ENCODE measurements around the gene KLRK1.
"Not testable (repeated sequence)": the region's sequence is repeated elsewhere in the genome, so short reads cannot be mapped to it uniquely, and the experiment has no call there.

KLRK1 gene

DNA sequence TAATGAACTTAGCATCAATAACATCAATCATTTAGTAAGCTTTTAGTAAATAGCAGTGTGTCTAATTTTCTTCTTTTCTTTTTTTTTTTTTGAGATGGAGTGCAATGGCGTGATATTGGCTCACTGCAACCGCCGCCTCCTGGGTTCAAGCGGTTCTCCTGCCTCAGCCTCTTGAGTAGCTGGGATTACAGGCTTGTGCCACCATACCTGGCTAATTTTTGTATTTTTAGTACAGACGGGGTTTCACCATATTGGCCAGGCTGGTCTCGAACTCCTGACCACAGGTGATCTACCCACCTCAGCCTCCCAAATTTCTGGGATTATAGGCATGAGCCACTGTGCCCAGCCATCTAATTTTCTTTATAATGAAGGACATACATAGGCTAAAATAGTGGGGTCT, 2.3 kb downstream of the KLRK1 start:
- not testable (repeated sequence) for DNase-seq

DNA sequence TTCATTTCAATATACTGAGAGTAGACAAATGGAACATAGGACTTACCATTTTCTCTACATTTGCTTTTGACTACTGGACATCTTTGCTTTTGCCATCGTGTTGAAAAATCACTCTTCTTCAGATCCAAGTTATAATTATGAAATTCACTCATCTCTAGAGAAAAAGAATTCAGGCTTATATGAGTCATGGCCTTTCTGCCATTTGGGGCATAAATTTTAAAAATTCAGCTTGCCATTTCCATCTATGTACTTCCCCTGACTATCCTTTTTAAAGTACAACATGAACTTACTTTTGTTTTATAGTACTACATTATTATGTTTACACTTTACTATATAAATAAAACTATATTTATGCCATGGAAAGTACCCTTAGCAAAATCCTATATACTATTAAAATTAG, 3.0 kb downstream of the KLRK1 start:
- no peak for DNase-seq

DNA sequence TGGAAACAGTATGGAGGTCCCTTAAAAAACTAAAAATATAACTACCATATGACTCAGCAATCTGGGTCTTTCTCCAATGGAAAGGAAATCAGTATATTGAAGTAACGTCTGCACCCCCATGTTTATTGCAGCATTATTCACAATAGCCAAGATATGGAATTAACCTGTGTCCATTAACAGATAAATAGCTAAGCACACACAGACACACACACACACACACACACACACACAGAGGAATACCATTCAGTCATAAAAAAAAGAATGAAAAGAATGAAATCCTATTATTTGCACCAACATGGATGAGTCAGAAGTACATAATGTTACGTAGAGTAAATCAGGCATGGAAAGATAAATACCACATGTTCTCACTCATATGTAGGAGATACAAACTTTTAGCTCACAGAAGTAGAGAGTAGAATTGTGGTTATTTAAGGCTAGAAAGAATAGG, 4.7 kb downstream of the KLRK1 start:
- DNase-seq = no peak

DNA sequence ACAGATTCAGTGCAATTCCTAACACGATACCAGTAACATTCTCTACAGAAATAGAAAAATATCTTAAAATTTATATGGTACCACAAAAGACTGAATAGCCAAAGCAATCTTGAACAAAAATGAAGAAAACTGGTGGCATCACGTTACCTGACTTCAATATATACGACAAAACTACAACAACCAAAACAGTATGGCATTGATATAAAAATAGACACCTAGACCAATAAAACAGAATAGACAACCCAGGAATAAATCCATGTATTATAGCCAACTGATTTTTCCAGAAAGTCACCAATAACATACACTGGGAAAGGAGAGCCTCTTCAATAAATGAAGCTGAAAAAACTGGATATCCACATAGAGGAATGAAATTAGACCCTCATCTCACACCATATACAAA, 5.7 kb downstream of the KLRK1 start:
- no peak for DNase-seq

DNA sequence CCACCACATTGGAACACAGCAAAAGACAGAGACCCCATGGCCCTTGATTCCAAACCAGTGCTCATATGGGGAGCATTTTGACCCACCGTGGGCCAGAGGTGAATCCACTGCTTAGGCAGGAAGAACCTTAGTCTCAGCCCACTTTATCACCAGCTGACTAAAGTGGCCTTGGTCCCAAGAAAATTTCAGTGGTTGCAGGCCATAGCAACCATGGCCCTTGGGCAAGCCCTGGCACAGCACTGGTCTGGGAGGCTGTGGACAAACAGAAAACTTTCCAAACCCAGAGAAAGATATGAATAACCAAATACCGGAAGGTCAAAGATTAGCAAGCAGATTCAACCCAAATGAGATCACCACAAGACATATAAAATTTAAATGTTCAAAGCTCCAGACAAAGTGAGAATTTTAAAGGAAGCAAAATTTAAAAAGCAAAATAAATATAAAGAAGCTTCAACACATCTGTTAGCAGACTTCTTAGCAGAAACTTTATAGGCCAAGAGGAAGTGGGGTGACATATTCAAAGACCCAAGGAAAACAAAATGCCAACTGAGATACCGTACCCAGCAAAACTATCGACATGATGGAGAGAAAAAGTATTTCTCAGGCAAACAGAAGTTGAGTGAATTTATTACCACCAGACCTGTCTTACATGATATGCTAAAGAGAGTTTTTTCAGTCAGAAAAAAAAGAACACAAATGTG, 7.8 kb downstream of the KLRK1 start:
- DNase-seq = no peak

DNA sequence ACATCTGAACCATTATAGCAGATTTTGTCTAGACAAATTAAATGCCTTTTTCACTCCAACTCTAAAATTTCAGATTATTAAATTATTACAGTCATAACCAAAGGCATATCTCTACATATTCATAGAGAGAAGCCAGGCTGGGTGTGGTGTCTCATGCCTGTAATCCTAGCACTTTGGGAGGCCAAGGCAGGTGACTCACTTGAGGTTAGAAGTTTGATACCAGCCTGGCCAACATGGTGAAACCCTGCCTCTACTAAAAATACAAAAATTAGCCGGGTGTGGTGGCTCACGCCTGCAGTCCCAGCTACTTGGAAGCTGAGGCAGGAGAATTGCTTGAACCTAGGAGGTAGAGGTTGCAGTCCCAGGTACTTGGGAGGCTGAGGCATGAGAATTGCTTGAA, 11.1 kb downstream of the KLRK1 start:
- not testable (repeated sequence) for DNase-seq

DNA sequence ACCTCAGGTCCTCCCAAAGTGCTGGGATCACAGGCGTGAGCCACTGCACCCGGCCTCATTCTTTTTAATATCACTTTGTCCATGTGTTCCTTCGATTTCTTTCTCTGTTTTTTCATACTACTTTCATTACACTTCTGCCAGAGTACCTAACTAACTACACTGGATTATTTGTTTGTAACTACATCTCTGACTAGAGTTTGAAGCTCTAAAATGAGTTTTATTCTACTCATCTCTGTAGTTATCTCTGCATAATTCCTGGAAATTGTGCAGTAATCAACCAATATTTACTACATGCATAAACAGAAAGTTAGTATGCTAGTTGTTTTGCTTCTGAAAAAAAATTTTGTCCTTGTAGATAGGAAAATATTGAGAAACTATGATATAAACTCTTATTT, 15.2 kb downstream of the KLRK1 start:
- DNase-seq = no peak

DNA sequence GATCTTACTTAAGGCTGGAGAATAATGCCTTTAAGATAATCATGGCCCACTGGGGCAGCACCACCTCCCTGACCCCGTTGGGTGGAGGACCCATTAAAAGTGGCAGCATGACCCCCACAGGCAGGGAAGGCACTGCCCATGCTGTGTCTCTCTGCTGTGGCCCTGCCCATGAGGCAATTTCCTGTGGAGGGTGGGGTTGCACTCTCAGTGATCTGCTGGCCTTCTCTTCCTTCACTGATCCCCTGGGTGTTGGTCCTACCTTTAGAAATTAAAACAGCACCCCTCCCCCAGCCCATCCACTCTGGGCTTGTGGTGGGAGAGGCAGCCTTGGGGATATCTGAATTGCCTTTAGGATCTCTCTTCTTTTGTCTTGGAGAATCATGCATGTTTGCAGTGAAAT, 17.3 kb downstream of the KLRK1 start:
- DNase-seq = peak; percentile 18

DNA sequence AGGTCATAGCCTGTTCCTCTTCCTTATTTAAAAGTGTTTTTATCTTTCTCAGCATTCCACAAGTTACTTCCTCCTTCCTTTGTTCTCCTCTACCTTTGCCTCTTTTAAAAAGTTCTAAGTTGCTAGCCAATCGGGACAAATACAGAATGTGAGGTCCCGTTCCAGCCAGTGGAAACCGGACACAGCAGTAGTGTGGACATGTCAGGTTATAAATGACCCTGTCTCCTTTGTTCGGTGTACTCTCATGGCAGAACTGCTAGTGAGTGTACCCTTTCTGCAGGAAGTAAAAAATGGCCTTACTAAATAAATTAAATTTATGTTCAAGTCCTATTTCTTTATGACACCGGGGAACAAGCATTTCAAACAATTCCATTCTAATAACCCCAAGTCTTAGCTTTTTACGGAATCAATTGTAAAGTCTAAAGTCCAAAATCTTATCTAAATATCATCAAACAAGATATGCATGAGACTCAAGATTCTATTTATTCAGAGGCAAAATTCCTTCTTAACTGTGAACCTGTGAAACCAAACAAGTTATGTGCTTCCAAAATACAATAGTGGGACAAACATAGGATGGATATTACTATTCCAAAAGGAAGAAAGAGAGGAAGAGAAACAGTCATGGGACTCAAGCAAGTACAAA, 17.8 kb downstream of the KLRK1 start:
- DNase-seq = not testable (repeated sequence)

DNA sequence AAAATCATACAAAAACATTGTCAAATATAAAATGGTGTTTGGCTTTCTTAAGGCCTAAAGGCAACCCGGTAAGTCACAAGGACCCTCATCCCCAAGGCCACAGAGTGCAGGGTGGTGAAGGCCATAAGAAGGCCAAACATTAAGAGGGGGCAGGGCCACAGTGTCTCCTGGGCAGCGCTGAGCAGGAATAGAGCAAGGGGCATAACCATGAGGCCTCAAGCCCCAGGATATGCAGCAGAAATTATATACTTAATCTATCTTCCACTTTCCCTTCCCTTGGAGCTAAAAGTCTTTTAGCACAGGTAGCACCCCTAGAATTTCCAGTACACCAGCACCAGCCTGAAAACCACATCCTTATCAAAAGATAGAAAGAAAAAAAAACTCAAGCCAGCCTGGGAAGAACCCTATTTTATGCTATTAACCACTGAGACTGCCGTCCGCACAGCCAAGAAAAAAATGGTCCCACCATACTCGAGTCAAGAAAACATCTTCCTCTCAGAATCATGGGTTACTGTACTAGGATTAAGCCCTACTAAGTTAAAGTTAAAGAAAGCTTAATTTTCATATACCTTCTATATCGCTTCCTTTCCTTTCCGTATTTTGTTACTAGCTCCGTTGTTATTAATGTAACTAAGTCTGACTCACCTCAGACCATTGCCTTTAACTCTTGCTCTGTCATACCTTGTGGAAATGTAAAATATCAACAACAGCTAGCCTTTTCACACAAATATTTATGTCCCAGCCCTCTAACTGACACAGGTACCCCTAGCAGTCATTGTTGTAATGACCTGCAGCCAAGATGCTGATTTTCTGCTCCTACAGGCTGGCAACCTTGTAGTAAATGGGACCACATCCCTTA, 20.1 kb downstream of the KLRK1 start:
- DNase-seq = no peak

DNA sequence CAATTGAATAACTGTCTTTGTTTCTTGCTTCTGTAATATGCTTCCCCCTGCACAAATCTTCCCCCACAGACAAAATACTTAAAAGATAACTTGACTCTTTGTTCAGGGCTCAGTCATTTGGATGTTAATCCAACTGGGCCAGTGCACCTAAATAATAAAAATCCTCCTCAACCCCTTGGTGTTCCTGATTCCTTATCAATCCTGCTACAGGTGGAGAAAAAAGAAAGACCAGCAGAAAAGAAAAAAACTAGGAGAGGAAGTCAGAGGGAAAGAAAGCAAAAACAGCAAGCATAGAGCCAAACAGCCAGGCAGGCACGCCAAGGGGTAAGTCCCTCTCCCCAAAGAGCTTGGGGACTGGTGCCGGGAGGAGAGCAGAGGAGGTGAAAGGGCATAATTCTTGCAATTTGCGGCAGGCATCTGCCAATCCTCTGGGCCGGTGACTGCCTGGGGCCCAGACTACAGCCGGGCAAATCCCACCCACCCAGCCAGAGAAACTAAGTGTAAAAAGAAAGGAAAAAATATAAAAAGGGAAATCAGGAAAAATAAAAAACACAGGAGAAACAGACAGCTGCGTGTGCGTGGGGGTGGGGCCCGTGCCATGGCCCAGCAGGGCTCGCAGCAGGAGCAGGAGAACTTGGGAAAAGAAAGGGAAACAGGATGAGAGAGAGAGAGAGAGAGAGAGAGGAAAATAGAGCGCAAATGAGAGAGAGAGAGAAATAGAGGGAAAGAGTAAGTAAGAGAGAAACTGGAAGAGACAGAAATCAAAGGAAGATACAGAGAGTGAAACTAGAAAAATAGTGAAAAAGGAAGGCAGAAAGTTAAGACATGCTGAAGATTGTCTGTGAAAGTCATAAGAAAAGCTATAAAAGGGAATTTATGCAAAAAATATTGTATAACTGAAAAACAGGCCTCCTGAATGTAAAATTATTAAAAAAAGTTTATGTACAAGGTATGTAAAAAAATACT, 21.4 kb downstream of the KLRK1 start:
- peak; percentile 25 for DNase-seq

DNA sequence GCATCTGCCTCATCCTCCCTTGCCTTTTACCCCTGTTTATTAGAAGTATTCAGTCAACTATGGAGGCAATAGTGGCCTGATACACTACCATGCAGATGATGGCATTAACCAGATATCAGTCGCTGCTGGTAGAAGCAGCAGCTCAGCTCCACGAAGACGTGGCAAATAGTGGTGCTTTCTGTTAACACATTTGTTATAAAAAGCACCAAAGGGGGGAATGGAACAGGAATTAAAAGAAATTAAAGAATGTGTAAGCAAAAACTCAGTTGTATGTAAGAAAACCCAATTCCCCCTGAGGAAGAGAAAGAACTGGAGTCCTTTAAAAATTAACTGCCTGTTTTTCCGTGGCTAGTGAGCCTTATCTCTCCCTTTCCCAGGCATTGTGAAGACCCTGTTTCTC, 22.1 kb downstream of the KLRK1 start:
- not testable (repeated sequence) for DNase-seq

DNA sequence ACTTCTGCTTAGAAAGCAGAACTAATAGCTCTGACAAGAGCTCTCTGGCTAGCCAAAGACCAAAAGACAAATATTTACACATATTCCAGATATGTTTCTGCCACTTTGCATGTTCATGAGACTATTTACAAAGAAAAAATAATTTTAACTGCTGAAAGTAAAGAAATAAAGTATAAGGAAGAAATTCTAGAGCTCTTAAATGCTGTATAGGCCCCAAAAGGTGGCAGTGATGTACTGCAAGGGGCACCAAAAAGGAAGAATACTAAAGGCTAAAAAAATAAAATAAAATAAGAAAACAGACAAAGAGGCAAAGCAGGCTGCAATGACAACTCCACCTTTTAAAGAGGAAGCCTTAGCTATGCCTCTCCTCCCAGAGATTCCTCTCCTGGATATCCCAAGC, 23.0 kb downstream of the KLRK1 start:
- no peak for DNase-seq

DNA sequence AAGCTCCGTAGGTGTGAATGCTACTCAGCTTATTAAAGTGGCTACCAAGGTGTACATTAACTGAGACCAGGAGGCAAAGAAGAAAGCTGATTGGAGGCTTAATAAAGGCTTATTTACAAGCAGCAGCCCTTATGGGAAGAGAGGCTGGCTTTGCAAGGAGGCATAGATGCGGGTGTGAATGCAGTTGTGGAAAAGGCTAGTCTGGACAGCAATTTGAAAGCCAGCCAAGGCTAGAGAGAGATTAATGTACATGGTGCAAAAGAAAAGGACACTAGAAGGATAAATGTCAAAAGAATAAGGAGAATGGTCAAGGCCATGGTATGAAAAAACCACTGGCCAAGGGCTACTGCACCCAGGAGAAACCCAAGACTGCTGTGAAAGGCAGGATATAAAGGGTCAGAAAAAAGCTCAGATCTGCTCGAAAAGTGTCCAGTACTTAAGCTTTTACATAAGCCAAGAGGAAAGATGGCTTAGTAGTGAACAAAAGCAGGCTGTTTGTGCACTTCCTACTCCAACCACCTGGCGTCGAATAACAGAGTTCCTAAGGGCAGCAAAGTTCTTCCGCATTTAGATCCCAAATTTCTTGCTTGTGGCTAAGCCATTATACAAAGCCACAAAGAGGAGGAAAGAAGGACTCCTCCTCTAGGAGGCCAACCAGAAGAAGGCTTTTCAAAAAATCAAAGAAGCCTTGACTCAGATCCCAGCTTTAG, 24.0 kb downstream of the KLRK1 start:
- peak; percentile 64 for DNase-seq

DNA sequence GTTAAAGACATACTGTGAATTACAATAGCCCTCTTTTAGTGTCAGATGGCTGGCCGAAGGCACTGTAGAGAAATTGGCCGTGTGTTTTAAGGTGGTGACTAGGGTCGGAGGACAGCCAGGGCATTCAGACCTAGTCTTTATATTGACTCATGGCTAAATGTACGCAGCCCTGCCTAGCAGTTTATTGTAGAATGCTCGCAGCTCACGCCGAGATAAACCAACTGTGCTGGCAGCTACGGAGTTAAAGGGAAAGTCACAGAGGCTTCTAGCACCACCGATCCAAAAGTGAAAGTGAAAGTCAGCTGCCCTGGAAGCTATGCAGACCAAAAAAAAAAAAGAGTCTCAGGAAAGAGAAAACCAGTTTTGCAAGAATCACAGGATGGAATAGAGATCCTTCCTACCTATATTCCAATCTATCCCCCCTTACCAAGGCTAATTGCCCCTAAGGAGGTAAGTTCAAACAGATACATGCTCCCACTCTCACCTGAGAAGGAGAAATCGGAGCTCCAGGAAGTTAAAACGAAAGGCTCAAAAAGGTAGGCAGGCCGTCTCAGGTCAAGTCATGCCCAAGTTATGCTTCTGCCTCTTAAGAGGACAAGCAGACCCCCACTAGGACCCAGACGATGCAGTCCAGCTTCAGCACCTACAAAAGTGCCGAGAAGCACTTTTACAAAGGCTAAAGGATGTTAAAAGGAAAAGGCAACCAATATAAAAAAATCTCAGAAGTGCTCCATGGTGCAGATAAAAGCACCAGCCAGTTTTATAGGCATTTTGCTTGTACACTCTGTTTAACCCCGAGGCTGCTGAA, 24.8 kb downstream of the KLRK1 start:
- DNase-seq = peak; percentile 88

DNA sequence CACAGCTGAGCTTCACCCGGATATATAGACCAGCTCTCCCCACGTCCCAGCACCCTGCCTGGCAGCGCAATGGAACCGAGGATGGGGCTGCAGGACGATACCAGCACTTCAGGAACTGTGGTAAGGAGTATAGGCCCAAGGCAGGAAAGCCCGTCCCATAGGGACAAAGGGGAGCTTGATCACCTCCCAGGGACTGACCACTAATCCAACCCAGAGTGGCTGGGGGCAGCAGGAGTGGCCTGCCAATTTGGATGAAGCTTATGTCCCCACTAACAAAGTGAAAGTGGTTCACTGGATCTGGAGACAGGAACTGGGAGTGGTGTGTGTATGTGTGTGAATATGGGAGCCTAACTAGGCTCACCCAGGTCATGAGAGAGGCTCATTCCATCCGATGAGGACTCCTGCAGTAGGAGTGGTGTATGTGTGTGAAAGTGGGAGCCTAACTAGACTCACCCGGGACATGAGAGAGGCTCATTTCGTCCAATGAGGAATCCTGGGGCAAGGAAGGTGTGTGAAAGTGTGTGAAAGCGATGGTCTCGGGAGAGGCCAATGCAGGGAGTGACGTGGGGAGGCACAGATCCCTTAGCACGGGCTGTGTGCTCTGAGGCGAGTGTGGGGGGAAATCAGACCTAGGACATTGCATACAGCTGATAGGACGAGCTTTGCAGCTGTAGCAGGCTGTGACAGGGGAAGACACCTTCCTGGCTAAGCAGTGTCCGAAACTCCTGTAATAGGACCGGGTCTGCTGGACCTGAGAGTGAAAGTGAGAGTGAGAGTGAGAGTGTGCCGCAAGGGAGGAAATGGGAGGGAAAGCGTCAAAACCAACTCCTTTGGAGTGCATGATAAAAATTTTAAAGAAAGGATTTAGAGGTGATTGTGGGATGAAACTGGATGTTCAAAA, 25.7 kb downstream of the KLRK1 start:
- peak; percentile 84 for DNase-seq

DNA sequence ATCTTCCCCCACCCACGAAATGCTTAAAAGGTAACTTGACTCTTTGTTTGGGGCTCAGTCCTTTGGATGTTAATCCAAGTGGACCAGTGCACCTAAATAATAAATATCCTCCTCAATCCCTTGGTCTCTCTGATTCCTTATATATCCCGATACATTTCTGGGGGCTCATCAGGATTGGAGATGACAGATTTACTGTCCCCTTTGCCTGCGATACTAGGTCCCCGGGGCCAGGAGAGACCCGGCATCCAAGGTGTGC, 26.3 kb downstream of the KLRK1 start:
- DNase-seq = peak; percentile 57

DNA sequence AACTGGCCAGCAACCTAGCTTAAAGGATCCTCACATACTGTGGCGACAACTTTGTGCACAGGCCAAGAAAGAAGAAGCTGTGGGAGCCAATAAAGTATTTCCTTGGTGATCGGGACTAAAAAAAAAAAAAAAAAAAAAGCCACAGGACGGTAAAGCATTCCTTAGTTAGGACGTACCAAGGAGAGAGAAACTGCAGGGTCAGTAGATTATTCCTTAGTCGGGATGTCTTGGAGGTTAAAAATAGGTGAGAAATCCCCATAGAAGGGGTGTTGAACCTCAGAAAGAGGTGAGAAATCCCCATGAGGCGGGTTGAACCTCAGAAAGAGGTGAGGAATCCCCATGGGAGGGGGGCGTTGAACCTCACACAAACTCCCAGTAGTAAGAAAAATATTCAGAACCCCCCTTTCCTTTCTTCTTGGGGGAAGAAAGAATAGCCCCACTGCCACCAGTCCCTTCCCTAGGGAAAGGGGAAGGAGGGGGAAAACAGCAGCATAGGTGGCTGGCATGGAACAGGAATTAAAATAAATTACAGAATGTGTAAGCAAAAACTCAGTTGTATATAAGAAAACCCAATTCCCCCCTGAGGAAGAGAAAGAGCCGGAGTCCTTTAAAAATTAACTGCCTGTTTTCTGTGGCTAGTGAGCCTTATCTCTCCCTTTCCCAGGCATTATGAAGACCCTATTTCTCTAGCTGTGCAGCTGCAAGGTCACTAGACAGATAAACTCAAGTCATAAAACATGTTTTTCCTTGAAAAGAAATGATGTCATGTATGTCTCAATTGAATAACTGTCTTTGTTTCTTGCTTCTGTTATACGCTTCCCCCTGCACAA, 26.8 kb downstream of the KLRK1 start:
- no peak for DNase-seq

DNA sequence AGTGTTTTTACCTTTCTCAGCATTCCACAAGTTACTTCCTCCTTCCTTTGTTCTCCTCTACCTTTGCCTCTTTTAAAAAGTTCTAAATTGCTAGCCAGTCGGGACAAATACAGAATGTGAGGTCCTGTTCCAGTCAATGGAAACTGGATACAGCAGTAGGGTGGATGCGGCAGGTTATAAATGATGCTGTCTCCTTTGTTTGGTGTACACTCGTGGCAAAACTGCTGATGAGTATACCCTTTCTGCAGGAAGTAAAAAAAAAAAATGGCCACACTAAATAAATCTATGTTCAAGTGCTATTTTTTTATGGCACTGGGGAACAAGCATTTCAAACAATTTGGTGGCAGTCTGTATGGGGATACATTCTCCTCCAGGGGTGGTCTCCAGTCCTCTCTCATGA, 27.5 kb downstream of the KLRK1 start:
- DNase-seq = no peak

All from midbrain (tissue), 1 donor.